Upper lobe of left lung (tissue), 4 donors: ENCODE measurements around the gene DCTN2.

ENCODE experiments used
- CTCF ChIP-seq, 6 experiments: fragments of 450-650 bp in 4 of 6; fragments of 200-600 bp in 2 of 6; sonication (generic) in 2 of 6; IDR thresholded peaks; one replicate each; pipeline ENCODE4 v1.5.1; 2016 to 2019; ENCODE audit warnings: antibody characterized with exemption in 6 of 6
- EP300 ChIP-seq, 4 donors: sonication (generic); formaldehyde crosslinking; IDR thresholded peaks; one replicate each; pipeline ENCODE4 v1.5.1; 2017; ENCODE audit warnings: antibody characterized with exemption in 4 of 4, control low read depth in 2 of 4
- POLR2A ChIP-seq, 4 donors: fragments of 450-650 bp; IDR thresholded peaks; one replicate each; pipeline ENCODE4 v1.5.1; 2016 to 2017; ENCODE audit warnings: antibody characterized with exemption in 4 of 4, mild to moderate bottlenecking in 2 of 4
- POLR2AphosphoS5 ChIP-seq, 2 donors: sonication (generic); formaldehyde crosslinking; IDR thresholded peaks; one replicate each; pipeline ENCODE4 v1.5.1; 2017; ENCODE audit warnings: antibody characterized with exemption in 2 of 2

- TF ChIP-seq CTCF (IDR thresholded peaks at IDR 0.05): no peak
- TF ChIP-seq POLR2A (IDR thresholded peaks at IDR 0.05): no peak
- no peak for TF ChIP-seq EP300 (IDR thresholded peaks at IDR 0.05)
- TF ChIP-seq POLR2AphosphoS5 (IDR thresholded peaks at IDR 0.05): no peak
Observed at GRCh38 chr12:57536597-57536942, 10.4 kb downstream of the DCTN2 start.
